Trophoblast cell (in vitro differentiated cells and primary cell): ENCODE data around the gene OPALIN.

ENCODE experiments used
- DNase-seq, 2 donors: peaks; one replicate each; pipeline ENCODE4 v3.0.0-alpha.2; 2016
- H2AFZ ChIP-seq: 2 replicates; pipeline ENCODE4 v1.6.1; 2013; ENCODE audit warnings: low read length, moderate library complexity, mild to moderate bottlenecking; ENCODE audit not compliant: insufficient read depth, poor library complexity
- H2AK5ac ChIP-seq: 2 replicates; pipeline ENCODE4 v1.6.1; 2013; ENCODE audit warnings: mild to moderate bottlenecking, low read length
- H2BK120ac ChIP-seq: 2 replicates; pipeline ENCODE4 v1.6.1; 2013; ENCODE audit warnings: low read length, mild to moderate bottlenecking, moderate library complexity; ENCODE audit not compliant: insufficient read depth, poor library complexity
- H2BK12ac ChIP-seq: 2 replicates; pipeline ENCODE4 v1.6.1; 2013; ENCODE audit warnings: mild to moderate bottlenecking, low read length, moderate library complexity
- H2BK5ac ChIP-seq: 2 replicates; pipeline ENCODE4 v1.6.1; 2013; ENCODE audit warnings: low read length, low read depth, moderate library complexity, mild to moderate bottlenecking; ENCODE audit not compliant: poor library complexity
- H3K14ac ChIP-seq: 2 replicates; pipeline ENCODE4 v1.6.1; 2013; ENCODE audit warnings: mild to moderate bottlenecking, low read length
- H3K18ac ChIP-seq: 2 replicates; pipeline ENCODE4 v1.6.1; 2013; ENCODE audit warnings: mild to moderate bottlenecking, low read length
- H3K23ac ChIP-seq: 2 replicates; pipeline ENCODE4 v1.6.1; 2013; ENCODE audit warnings: low read length
- H3K27ac ChIP-seq: 2 replicates; pipeline ENCODE4 v1.5.1; 2013; ENCODE audit warnings: low read depth, mild to moderate bottlenecking, inconsistent platforms, low read length, moderate library complexity
- H3K27me3 ChIP-seq: 2 replicates; pipeline ENCODE4 v1.6.1; 2013; ENCODE audit warnings: inconsistent platforms, mild to moderate bottlenecking, low read length, moderate library complexity; ENCODE audit not compliant: insufficient read depth
- H3K36me3 ChIP-seq, 2 experiments: 1 replicate in 1 of 2; 2 replicates in 1 of 2; pipeline ENCODE4 v1.6.1; 2013; ENCODE audit warnings: low read length in 2 of 2, mild to moderate bottlenecking in 2 of 2, moderate library complexity in 1 of 2; ENCODE audit not compliant: insufficient read depth in 2 of 2, control insufficient read depth in 1 of 2
- H3K4ac ChIP-seq: 2 replicates; pipeline ENCODE4 v1.6.1; 2013; ENCODE audit warnings: low read depth, mild to moderate bottlenecking, low read length, moderate library complexity
- H3K4me1 ChIP-seq, 2 experiments: 1 replicate in 1 of 2; 2 replicates in 1 of 2; pipeline ENCODE4 v1.6.1; 2013; ENCODE audit warnings: low read length in 2 of 2, mild to moderate bottlenecking in 2 of 2, moderate library complexity in 1 of 2; ENCODE audit not compliant: insufficient read depth in 2 of 2, control insufficient read depth in 1 of 2
- H3K4me2 ChIP-seq: 2 replicates; pipeline ENCODE4 v1.6.1; 2013; ENCODE audit warnings: inconsistent platforms, mild to moderate bottlenecking, low read length, moderate library complexity
- H3K4me3 ChIP-seq: 2 replicates; pipeline ENCODE4 v1.5.1; 2013; ENCODE audit warnings: mild to moderate bottlenecking, low read depth, low read length, inconsistent platforms
- H3K79me1 ChIP-seq: one replicate; pipeline ENCODE4 v1.6.1; 2013; ENCODE audit warnings: low read length
- H3K79me2 ChIP-seq: 2 replicates; pipeline ENCODE4 v1.6.1; 2013; ENCODE audit warnings: low read length, mild to moderate bottlenecking; ENCODE audit not compliant: control insufficient read depth, insufficient read depth, poor library complexity
- H3K9ac ChIP-seq: 2 replicates; pipeline ENCODE4 v1.6.1; 2013; ENCODE audit warnings: mild to moderate bottlenecking, low read length
- H3K9me3 ChIP-seq: 2 replicates; pipeline ENCODE4 v1.6.1; 2013; ENCODE audit warnings: low read depth, mild to moderate bottlenecking, control low read depth, inconsistent platforms, low read length; ENCODE audit not compliant: insufficient read depth
- H4K12ac ChIP-seq: 2 replicates; pipeline ENCODE4 v1.6.1; 2013; ENCODE audit warnings: low read depth, mild to moderate bottlenecking, low read length, moderate library complexity
- H4K8ac ChIP-seq: 2 replicates; pipeline ENCODE4 v1.6.1; 2013; ENCODE audit warnings: low read depth, mild to moderate bottlenecking, low read length, moderate library complexity
- H4K91ac ChIP-seq: one replicate; pipeline ENCODE4 v1.6.1; 2013; ENCODE audit warnings: low read depth, mild to moderate bottlenecking, low read length, moderate library complexity
- WGBS: extraction: QIAGEN DNeasy Blood & Tissue Kit; methylation state at CpG from one replicate; pipeline ENCODE4 v1.1.7; 2013; ENCODE audit warnings: missing lambda C conversion rate; ENCODE audit not compliant: insufficient read length, insufficient coverage; ENCODE audit errors: extremely low coverage; 5-methylcytosine and 5-hydroxymethylcytosine counted together

The OPALIN gene

DNA sequence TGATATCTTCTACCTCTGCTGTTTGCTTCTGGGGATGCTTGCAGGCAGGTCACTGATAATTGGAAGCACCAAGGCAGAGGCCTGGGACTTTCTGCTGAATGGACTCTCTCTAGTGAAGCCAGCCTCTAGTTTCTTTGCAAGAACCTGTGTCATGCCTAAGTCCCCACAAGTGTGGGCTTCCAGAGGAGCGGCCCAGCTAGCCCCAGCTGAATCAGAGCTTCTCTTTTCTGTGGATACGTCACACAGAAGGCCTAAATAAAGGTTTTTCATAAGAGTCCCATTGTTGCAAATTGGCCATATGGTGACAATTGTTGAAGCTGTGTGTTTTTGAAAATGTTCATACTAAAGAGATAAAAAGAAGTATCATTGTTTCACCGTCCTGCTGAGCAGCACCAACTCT, 6.8 kb upstream of the OPALIN start:
- Histone ChIP-seq H3K4ac (no peak overlapping the region), H2AFZ (no peak overlapping the region), H3K4me3 (no peak overlapping the region), H2AK5ac (no peak overlapping the region), H2BK12ac (no peak overlapping the region), H3K14ac (no peak overlapping the region), H4K91ac (no peak overlapping the region), H3K9ac (no peak overlapping the region), H3K9me3 (peaks cover 2% of the 10 kb centered on the region), H3K4me1 (peaks cover 2% of the 10 kb centered on the region in 2 experiments), H2BK5ac (no peak overlapping the region), H3K27me3 (no peaks in the 10 kb centered on the region), H3K79me1 (peaks cover 2% of the 10 kb centered on the region), H3K23ac (no peak overlapping the region), H2BK120ac (no peak overlapping the region), H3K27ac (no peak overlapping the region), H3K36me3 (no peaks in the 10 kb centered on the region), H4K8ac (no peak overlapping the region), H3K79me2 (no peaks in the 10 kb centered on the region), H3K4me2 (no peak overlapping the region), H3K18ac (no peak overlapping the region), H4K12ac (no peak overlapping the region)
- WGBS, result no CpG with 5 or more reads among the region's 3 CpGs
- DNase-seq, result no peak

DNA sequence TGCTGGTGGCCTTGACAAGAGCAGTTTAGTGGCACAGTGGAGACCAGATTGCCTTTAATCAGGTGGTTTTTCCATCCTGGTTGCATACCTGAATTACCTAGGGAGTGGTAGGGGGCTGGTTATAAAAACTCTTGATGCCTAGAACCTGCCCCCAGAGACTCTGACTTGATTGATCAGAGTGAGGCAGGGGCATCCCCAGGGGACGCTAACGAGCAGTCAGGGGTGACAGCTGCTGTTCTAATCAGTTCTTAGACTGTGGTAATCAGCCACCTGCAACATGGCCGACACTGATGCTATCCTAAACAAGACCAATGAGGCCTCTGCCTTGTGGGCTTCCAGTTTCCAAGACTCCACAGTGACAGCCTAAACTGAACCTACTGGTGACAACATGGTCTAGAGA, 2.0 kb upstream of the OPALIN start:
- Histone ChIP-seq H2BK120ac (no peak overlapping the region), H3K4me1 (no peaks in the 10 kb centered on the region), H3K23ac (no peak overlapping the region), H4K91ac (no peak overlapping the region), H2AFZ (no peak overlapping the region), H3K36me3 (no peaks in the 10 kb centered on the region), H2BK12ac (no peak overlapping the region), H3K14ac (no peak overlapping the region), H3K18ac (no peak overlapping the region), H3K9ac (no peak overlapping the region), H4K8ac (no peak overlapping the region), H3K4me3 (no peak overlapping the region), H3K79me1 (no peaks in the 10 kb centered on the region), H2AK5ac (no peak overlapping the region), H3K9me3 (peaks cover 2% of the 10 kb centered on the region), H3K27me3 (no peaks in the 10 kb centered on the region), H3K4ac (no peak overlapping the region), H2BK5ac (no peak overlapping the region), H3K27ac (no peak overlapping the region), H4K12ac (no peak overlapping the region), H3K79me2 (no peaks in the 10 kb centered on the region), H3K4me2 (no peak overlapping the region)
- WGBS, result no CpG with 5 or more reads among the region's 3 CpGs
- no peak for DNase-seq

DNA sequence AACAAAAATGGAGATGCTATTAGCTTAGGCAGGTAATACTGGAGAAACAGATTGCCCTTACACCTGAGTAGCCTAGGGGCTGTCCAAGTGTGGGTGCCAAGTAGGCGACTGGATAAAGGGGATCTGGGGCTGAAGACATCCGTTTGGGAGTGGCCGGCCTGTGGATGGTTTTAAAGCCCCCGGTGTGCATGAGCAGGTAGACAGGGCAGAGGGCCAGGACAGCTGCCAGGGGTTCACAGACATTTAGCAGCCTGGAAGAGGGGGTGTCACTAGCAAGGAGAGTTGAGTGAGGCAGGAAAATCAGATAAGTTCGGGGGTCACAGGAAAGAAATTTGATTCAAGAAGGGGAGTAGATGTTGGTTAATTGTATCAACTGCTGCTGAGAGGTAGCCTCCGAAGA, 1.5 kb upstream of the OPALIN start:
- H3K9ac ChIP-seq, result no peak overlapping the region
- H3K79me2 ChIP-seq, result no peaks in the 10 kb centered on the region
- H2BK12ac ChIP-seq, result no peak overlapping the region
- H3K4ac ChIP-seq, result no peak overlapping the region
- H3K27ac ChIP-seq, result no peak overlapping the region
- no peak overlapping the region for H2BK120ac ChIP-seq
- no peak overlapping the region for H3K14ac ChIP-seq
- no peak overlapping the region for H3K4me2 ChIP-seq
- peaks cover 2% of the 10 kb centered on the region for H3K9me3 ChIP-seq
- H3K18ac ChIP-seq, result no peak overlapping the region
- H4K12ac ChIP-seq, result no peak overlapping the region
- H3K23ac ChIP-seq, result no peak overlapping the region
- H2AFZ ChIP-seq, result no peak overlapping the region
- no peaks in the 10 kb centered on the region for H3K36me3 ChIP-seq
- H3K4me1 ChIP-seq, result no peaks in the 10 kb centered on the region
- DNase-seq, result no peak
- H3K79me1 ChIP-seq, result no peaks in the 10 kb centered on the region
- no peaks in the 10 kb centered on the region for H3K27me3 ChIP-seq
- WGBS, result no CpG with 5 or more reads among the region's 6 CpGs
- H4K91ac ChIP-seq, result no peak overlapping the region
- no peak overlapping the region for H2AK5ac ChIP-seq
- H4K8ac ChIP-seq, result no peak overlapping the region
- H2BK5ac ChIP-seq, result no peak overlapping the region
- H3K4me3 ChIP-seq, result no peak overlapping the region

DNA sequence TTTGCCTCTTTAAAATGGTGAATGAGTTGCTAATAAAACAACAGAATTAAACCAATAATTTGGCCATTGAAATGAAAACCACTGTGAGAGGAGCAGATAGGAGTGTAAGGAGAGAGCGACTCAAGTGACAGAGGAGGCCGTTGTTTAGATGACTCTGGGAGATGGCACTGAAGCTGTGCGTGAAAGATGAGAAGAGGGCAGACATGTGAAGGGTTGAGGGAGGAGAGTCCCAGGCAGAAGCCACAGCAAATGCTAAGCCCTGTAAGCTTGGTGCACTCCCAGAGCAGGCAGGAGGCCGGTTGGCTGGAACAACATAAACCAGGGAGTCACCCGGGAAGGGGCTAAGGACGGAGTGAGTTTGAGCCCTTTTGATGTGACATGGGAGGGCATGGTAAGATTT, 814 bp upstream of the OPALIN start:
- DNase-seq, result no peak
- no peak overlapping the region for H3K23ac ChIP-seq
- peaks cover 2% of the 10 kb centered on the region for H3K9me3 ChIP-seq
- no peak overlapping the region for H2BK5ac ChIP-seq
- no peak overlapping the region for H3K14ac ChIP-seq
- H4K8ac ChIP-seq, result no peak overlapping the region
- no peaks in the 10 kb centered on the region for H3K79me1 ChIP-seq
- no peak overlapping the region for H2AK5ac ChIP-seq
- H2AFZ ChIP-seq, result no peak overlapping the region
- no peak overlapping the region for H2BK12ac ChIP-seq
- H3K27ac ChIP-seq, result no peak overlapping the region
- H3K4me2 ChIP-seq, result no peak overlapping the region
- no peak overlapping the region for H4K12ac ChIP-seq
- no peak overlapping the region for H3K4ac ChIP-seq
- no peaks in the 10 kb centered on the region for H3K4me1 ChIP-seq
- H3K9ac ChIP-seq, result no peak overlapping the region
- H3K36me3 ChIP-seq, result no peaks in the 10 kb centered on the region
- no peak overlapping the region for H4K91ac ChIP-seq
- no peaks in the 10 kb centered on the region for H3K79me2 ChIP-seq
- WGBS, result no CpG with 5 or more reads among the region's 6 CpGs
- no peaks in the 10 kb centered on the region for H3K27me3 ChIP-seq
- H3K4me3 ChIP-seq, result no peak overlapping the region
- H3K18ac ChIP-seq, result no peak overlapping the region
- no peak overlapping the region for H2BK120ac ChIP-seq
